Measurements from ENCODE around the gene CIB4. TPM values are rescaled to one million over a fixed set of nuclear protein-coding genes. Genes with fewer than 3 reads are reported as not detected.

CIB4 gene
- total RNA-seq, 1 donor from 2014 or later, result not detected

DNA sequence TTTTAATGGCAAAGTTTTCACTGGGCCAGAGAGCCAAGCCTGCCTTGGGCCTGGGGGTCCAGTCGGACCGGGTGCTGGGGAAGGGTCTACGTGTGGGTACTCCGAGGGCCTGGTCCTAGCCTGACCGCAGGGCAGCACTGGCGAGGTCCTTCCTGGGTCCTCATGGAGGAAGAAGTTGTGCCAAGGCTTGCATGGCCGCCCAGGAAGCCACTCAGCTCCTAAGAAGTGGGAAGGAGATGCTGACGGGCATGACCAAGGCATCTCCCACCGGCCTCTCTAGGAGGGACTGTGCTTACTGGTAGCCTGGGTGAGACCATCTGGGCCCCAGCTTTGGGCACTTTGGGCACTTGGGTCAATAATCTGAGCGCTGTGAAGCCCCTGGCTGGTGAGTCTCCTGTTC, 22.6 kb downstream of the CIB4 start:
- Histone ChIP-seq H3K4me3 (ENCODE audit: low read depth, low read length) (no peak overlapping the region), H3K36me3 (ENCODE audit: control insufficient read depth, insufficient read depth, low read length) (no peaks in the 10 kb centered on the region), H3K27me3 (ENCODE audit: control insufficient read depth, insufficient read depth, low read length) (peaks cover 29% of the 10 kb centered on the region)
- DNase-seq (ENCODE audit: low read depth) (no peak), FAIRE-seq (no peak)
- TF ChIP-seq, protein P1, sequence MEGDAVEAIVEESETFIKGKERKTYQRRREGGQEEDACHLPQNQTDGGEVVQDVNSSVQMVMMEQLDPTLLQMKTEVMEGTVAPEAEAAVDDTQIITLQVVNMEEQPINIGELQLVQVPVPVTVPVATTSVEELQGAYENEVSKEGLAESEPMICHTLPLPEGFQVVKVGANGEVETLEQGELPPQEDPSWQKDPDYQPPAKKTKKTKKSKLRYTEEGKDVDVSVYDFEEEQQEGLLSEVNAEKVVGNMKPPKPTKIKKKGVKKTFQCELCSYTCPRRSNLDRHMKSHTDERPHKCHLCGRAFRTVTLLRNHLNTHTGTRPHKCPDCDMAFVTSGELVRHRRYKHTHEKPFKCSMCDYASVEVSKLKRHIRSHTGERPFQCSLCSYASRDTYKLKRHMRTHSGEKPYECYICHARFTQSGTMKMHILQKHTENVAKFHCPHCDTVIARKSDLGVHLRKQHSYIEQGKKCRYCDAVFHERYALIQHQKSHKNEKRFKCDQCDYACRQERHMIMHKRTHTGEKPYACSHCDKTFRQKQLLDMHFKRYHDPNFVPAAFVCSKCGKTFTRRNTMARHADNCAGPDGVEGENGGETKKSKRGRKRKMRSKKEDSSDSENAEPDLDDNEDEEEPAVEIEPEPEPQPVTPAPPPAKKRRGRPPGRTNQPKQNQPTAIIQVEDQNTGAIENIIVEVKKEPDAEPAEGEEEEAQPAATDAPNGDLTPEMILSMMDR (IDR thresholded peaks at IDR 0.05; ENCODE audit: insufficient read depth, low read length, severe bottlenecking), result no peak

DNA sequence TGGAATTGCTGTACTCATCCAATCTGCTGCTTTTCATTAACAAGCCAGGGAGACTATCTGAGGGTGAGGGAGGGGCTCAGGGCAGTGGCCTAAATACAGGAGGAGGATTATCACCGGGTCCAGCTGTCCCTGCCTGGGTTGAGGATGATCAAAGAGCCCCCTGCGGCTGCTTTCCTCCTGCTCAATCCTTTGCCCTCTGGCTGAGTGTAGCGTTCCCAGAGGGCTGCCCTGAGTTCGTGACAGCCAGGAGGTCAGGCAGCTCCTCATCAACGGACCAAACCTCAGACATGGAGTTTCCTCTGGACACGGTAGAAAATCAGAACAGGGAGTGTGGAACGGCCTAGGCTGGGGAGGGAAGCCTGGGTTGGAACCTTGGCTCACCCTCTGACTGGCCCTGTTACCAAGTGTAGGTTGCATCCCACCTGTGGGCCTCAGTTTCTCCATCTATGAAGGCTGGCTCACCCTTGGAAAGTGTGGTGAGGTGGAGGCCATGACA, 23.5 kb downstream of the CIB4 start:
- Histone ChIP-seq H3K36me3 (ENCODE audit: control insufficient read depth, insufficient read depth, low read length) (no peaks in the 10 kb centered on the region), H3K27me3 (ENCODE audit: control insufficient read depth, insufficient read depth, low read length) (peaks cover 33% of the 10 kb centered on the region), H3K4me3 (ENCODE audit: low read depth, low read length) (no peak overlapping the region)
- TF ChIP-seq, protein P1 (IDR thresholded peaks at IDR 0.05; ENCODE audit: insufficient read depth, low read length, severe bottlenecking), result no peak
- peak; percentile 28 for FAIRE-seq
- no peak for DNase-seq (ENCODE audit: low read depth)

DNA sequence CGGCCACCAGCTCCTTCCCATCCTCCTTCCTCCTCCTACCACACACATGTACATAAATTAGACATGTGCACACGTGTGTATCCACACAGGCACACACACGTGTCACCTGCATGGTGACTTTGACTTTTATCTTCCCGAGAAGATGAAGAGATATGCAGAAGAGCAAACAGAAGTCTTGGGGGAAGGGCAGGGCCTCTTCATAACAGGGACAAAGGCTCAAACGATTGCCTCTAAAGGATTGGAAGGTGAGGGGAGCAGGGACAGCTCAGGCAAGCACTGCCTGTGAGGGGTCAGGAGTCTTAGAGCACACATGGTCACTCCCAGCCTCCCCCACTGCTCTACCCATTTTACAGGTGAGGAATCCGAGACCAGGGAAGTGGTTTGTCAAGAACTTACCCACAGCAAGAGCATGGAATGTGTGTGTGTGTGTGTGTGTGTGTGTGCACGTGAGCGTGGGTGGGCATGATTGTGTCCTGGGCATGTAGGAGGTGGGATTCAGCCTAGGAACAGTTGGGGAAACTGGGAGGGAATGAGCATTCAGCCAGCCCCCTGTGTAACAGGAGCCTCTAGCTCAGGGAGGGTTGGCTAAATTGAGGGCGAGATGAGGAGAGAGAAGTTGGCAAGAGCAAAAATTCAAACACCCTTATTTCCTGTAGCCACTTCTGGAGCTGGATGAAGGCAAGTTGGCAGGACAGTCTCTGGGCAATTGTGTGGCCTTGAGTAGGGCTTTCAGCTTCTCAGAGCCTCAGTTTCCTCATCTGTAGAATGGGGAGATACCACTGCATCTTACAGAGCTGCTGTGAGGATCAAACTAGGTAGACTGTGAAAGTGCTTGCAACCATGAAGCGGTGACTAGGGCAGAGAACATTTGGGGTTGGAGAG, 24.2 kb downstream of the CIB4 start:
- Histone ChIP-seq H3K36me3 (ENCODE audit: control insufficient read depth, insufficient read depth, low read length) (no peaks in the 10 kb centered on the region), H3K27me3 (ENCODE audit: control insufficient read depth, insufficient read depth, low read length) (peaks cover 35% of the 10 kb centered on the region), H3K4me3 (ENCODE audit: low read depth, low read length) (no peak overlapping the region)
- FAIRE-seq (peak; percentile 94), DNase-seq (ENCODE audit: low read depth) (no peak)
- TF ChIP-seq, protein P1 (IDR thresholded peaks at IDR 0.05; ENCODE audit: insufficient read depth, low read length, severe bottlenecking), result no peak

DNA sequence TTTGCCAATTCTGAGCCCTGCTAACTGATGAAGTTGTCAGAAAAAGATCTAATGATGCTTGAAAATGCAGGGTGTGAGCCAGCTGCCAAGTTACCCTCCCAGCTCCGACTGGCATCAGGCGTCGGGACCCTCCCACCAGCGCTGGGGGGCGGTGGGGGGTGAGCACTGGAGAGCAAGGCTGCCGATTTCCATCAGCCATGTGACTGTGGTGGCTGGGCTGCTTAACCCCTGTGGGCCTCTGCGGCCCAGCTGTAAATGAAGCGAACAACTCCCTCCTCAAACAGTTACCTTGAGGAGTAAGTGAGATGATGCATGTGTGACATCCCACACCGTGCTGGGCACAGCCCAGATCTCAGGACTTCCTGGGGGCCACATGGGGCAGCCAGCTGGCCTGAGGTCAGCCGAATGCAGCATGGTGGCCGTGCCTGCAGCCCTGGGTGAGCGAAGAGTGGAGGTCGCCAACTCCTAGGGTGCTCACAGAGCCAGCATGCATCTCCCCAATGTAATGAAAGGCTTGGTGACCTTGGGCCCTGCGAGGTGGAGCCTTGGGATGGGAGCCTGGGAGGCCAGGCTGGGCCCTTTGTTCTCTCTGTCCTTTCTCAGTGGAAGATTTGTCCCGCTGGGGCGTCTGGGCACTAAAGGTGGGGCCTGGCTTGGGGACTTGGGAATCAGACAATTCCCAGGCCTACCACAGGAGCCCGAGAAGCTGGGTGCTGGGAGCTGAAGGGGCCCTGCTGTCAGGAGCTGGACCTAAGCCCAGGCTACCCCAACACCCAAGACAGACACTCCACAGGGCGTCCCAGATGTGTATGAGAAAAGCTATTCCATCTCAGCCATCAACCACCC, 25.1 kb downstream of the CIB4 start:
- TF ChIP-seq, protein P1 (IDR thresholded peaks at IDR 0.05; ENCODE audit: insufficient read depth, low read length, severe bottlenecking), result no peak
- FAIRE-seq (no peak), DNase-seq (ENCODE audit: low read depth) (no peak)
- Histone ChIP-seq H3K36me3 (ENCODE audit: control insufficient read depth, insufficient read depth, low read length) (no peaks in the 10 kb centered on the region), H3K4me3 (ENCODE audit: low read depth, low read length) (no peak overlapping the region), H3K27me3 (ENCODE audit: control insufficient read depth, insufficient read depth, low read length) (peaks cover 37% of the 10 kb centered on the region)

- FAIRE-seq, result no peak
These were observed 25.8 kb downstream of the CIB4 start for GRCh38 chr2:26615336-26615859.

More at GRCh38 chr2:26615336-26615859, 25.8 kb downstream of the CIB4 start:
- TF ChIP-seq, protein P1 (IDR thresholded peaks at IDR 0.05; ENCODE audit: insufficient read depth, low read length, severe bottlenecking), result no peak
- Histone ChIP-seq H3K4me3 (ENCODE audit: low read depth, low read length) (no peak overlapping the region), H3K27me3 (ENCODE audit: control insufficient read depth, insufficient read depth, low read length) (peaks cover 38% of the 10 kb centered on the region), H3K36me3 (ENCODE audit: control insufficient read depth, insufficient read depth, low read length) (no peaks in the 10 kb centered on the region)
- no peak for DNase-seq (ENCODE audit: low read depth)

All from bronchial epithelial cell (primary cell).